Hematopoietic multipotent progenitor cell treated with erythropoietin and hydrocortisone succinate and interleukin-3 and kit ligand, for 4 days (in vitro differentiated cells): ENCODE results near the gene DDIT4.
A peak's percentile ranks its signal among the peaks of the same experiment; 100 is the strongest.
"Not testable (repeated sequence)": the region's sequence is repeated elsewhere in the genome, so short reads cannot be mapped to it uniquely, and the experiment has no call there.

Experiments used
- DNase-seq: peaks from one replicate; pipeline ENCODE4 v3.0.0-alpha.2; 2015

The DDIT4 gene

DNA sequence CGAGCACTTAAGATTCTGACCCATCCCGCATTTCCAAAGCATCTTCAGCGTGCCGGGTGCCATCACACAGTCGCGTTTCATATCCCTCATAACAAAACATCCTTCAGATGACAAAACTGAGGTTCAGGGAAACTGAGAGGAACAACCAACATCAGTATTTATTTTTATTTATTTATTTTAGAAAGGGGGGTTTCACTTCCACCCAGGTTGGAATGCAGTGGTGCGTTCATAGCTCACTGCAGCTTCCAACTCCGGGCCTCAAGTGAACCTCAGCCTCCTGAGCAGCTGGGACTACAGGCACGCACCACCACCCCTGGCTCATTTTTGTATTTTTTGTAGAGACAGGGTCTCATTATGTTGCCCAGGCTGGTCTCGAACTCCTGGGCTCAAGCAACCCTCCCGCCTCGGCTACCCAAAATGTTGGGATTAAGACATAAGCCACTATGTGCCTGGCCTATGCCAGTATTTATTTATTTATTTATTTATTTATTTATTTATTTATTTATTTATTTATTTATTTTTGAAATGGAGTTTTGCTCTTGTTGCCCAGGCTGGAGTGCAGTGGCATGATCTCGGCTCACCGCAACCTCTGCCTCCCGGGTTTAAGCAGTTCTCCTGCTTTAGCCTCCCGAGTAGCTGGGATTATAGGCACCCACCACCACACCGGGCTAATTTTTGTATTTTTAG lies 24.4 kb upstream of the DDIT4 start:
- DNase-seq: not testable (repeated sequence)

DNA sequence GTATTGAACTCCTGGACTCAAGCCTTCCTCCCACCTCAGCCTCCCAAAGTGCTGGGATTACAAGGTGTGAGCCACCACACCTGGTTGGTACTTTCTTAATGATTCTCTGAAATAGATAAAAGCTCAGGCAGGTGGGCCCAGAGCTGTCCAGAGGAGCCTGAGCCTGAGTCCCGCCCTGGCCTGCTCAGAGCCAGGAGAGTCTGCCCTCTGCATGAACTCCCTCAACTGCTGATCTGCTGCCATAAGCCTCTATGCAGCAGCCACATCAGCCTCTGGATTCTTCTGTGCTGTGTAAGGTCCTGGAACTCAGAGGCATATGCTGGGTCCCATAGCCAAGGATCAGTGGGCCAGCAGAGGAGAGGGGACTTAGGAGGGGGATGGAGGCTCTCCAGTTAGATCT lies 23.1 kb upstream of the DDIT4 start:
- DNase-seq: no peak

DNA sequence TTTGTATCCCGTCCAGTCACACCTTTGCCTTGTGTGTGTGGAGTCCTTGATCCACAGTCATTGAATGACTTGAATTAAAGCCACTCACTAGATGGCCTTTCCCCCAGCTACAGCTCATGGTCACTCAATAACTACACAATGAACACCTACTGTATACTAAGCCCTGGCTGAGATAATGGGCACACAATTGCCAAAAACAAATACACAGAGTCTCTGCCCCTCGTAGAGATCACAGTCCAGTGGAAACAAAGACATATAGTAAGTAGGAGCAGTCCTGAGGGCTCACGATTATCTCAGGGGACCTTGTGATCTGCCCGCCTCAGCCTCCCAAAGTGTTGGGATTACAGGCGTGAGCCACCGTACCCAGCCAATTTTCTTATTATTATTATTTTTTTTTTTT lies 22.1 kb upstream of the DDIT4 start:
- no peak for DNase-seq

DNA sequence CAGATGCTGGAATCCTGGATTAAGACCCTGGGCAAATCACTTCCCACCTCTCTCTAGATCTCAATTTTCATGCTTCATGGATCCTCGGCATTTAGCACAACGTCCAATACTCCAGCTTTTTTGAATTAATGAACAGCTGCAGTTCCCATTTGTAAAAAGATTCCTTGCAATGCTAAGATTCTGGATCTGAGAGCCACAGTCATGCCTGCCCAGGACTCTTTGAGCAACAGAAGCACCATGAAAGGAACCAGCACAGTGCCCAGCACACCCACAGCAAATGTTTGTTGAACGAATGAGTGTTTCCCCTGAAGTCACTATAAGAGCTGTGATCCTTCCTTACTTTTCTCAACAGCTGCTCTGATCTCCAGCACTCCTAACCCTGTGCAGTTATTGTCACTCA lies 20.8 kb upstream of the DDIT4 start:
- DNase-seq: no peak

DNA sequence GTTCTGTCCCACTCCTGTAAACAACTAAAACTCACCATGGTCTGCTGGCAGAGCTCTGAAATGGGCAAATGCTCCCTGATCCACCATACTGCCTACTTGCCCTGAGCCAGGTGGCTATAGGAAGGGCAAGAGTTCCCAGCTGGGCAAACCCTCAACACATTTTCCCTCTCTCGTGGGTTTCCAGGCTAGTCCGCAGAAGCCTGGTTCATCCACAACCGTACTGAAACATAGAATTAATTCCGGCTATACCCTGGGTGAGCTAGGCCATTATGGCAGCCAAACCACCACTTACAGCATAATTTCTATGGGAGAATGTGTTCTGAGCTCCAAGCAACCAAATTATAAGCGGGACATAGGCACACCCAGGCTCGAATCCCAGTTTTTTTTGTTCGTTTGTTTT lies 20.1 kb upstream of the DDIT4 start:
- DNase-seq: no peak

DNA sequence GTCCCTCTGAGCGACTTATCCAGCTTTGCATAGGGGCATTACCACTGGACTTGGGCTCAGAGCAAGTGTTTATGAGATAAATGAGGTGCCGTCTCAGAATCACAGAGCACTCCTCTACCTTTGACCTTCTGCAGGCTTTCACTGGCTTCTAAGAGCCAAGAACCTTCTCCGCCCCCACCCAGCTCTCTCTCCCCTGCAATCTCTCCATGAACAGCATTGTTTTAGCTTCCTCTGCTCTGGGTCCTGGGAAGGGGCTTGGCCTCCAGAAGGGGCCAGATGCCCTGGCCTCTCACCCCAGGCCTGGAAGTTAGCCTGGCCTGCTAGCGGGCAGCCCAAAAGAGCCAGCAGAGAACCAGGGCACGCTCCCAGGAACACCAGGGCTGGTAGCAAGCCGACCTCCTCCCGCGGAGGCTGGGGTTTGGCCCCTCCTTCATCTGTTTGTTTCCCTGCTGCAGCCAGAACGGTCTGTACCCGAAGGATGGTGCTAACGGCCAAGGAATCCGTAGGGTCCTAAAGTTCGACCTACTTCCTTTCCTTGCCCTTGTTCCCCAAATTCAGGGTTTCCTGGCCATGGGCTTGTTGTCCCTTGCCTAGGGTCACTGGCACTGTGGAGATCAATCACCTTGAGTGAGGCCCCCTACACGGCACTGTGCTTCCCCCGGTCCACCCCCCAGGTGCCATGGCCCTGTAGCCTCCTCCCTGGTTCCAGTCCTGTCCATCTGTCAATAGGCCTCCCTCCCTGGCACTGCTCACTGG lies 18.7 kb upstream of the DDIT4 start:
- peak; percentile 93 for DNase-seq

DNA sequence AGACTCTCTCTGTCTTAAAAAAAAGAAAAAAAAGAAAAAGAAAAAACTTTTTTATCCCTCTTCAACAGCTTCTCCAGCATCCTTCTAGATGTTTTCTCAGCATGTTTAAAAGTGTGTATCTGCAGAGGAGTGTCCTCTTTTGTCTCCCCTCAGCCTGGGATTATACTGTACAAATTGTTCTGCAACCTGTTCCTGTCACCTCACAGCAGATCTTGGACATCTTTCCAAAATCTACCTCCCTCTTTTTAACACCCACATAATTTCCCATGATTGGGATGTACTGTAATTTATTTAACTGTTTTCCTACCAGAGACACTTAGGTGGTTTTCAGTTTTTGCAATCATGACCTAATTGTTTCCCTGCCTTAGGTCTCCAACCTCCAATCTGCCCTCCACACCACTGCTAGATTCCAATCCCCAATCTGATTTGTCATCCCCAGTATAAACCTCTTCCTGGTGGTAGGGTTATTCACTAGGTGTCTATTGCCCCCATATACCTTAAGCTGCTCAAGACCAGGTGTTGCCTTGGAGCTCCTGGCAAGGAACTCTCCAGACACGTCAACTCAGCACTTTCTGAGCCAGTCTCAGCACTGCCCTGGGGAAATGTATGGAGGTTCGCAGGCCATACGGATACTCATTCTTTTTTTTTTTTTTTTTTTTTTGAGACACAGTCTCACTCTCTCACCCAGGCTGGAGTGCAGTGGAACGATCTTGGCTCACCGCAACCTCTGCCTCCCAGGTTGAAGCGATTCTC lies 17.6 kb upstream of the DDIT4 start:
- no peak for DNase-seq

DNA sequence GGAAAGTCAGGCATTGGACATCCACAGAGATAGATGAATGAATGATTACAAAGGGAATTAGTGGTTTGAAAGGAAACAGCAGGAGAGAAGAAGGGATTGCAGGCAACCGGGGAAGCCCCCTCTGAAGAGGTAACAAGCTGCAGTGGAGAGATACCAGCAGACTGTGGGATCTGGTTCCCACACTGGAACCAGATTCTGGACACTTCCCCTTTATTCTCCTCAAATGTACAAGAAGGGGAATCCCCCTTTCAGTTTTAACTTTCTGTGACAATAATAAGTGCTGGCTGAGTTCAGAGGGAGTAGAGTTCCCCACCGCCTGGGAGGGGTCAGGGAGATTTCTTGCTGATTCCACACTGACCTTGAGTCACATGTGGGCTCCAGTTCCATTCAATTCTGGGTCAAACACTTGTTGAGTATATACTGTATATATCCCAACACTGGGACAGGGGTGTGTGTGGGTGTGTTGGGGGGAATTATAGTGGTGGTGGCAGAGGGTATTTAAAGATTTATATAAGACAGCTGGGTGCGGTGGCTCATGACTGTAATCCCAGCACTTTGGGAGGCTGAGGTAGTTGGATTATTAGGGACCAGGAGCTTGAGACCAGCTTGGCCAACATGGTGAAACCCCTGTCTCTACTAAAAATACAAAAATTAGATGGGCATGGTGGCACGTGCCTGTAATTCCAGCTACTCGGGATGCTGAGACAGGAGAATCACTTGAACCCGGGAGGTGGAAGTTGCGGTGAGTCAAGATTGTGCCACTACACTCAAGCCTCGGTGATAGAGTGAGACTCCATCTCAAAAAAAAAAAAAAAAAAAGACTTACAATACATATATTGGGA lies 16.5 kb upstream of the DDIT4 start:
- DNase-seq: peak; percentile 95

DNA sequence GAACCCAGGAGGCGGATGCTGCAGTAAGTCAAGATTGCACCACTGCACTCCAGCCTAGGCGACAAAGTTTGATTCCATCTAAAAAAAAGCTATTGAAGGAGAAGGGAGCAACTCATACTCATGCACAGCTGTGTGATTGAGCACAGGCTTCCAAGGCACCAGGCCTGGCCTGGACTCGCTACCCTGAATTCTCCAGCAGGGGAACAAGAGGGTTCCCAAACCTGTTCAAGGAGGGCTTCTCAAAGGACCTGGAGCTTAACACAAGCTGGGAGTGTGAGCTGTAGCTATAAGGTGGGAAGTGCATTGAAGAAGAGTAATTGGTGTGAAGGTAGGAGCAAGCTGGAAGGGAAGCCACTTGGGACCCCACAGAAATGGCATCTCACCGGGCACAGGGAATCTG lies 15.1 kb upstream of the DDIT4 start:
- DNase-seq: no peak

DNA sequence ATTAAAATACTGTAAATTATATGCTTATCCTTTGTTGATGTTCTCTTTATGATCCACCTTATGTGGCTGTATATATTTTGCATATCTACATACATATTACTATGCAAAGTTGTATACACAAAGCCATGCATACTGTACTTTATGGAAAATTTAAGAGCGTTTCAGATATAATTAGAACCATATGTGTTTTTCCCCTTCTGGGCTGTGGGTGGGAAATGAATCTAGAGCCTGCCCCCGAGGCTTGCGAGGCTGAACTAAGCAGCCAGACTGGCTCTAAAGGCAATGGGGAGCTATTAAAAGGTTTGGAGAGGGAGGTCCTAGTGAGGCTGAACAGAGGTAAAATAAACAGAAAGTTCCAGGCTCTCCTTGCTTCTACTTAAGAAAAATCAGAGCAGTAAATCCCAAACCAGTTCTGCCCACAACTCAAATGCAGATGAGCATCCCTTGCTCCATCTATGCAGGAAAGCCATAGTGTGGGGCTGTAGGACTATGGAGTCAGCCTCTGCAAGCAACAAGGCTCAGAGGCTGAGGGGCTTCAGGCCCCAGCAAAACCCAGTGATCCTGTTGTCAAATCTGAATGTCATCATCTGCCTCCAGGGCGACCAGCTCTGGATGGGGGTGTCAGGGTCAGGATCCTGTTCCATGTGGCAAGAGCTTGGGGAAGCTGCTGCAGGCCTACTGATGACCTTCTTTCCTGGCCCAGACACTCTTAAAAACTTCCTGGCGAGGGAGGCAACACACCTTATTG lies 14.1 kb upstream of the DDIT4 start:
- DNase-seq: no peak

DNA sequence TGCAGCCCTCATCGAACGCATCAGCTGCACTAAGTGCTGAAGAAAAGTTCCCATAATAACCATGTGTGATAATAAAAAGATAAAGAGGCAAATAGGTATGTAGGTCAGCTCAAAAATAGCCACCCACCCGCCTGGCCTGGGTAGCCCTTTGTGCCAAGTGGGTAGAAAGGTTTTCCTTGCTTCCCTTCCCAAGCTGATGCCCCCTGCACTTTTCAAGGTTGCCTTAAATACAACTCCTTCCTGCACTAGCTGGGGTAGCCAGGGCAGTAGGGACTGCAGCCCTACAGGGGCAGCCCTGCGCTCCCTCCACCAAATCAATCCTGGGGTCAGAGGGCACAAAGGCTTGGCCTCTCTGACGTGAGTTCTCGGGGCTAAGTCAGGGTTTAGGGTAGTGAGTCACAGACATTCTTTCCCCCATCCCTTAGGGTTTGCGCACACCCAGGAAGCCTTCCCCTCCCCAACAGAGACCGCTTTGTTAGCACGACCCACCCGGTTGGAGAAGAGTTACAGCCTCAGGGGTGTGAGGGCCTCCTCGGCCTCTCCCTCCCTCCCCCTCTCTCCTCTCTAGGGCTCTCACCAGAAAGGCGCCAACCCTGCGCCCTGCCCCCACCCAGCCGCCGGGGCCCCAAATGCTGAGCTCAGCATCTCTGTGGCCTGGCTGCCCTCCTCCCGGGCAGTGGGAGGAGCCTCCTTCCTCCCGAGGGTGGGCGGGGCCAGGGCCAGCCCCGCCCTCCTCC lies 13.3 kb upstream of the DDIT4 start:
- peak; percentile 90 for DNase-seq

DNA sequence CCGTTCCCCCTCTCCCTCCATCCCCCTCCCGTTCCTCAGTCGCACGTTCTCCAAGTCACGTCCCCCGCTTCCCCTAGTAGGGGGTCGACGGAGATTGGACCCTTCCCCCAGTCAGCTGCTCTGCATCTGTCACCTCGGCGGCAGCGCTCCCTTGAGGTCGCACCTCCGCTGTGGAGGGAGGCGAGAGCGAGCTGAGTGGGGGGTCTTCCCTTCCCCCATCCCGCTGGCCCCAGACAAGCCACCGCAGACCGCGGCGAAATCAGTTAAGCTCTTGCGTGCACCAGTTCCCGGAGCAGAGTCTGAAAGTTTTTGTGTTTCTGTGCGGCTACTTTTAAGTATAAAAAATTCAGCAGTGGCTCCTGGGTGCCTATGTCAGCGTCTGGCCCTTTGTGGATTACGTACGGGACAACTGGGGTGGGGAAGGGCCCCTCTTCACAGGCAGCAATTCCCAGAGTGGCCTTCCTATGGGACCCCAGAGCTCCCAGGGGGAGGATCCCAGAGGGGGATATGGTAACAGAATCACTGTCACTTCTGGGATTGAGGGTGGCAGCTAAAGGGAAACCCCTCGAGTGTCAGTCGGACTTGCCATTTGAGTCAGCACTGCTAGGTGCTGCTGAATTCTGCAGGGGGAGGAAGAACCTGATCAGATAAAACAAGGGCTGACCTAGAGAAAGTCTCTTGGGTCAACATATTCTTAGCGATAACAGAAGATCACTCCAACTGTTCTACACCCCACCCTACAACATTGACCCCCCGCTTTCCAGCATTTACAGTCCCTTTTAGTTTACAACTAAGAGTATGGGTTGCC lies 12.5 kb upstream of the DDIT4 start:
- peak; percentile 87 for DNase-seq

DNA sequence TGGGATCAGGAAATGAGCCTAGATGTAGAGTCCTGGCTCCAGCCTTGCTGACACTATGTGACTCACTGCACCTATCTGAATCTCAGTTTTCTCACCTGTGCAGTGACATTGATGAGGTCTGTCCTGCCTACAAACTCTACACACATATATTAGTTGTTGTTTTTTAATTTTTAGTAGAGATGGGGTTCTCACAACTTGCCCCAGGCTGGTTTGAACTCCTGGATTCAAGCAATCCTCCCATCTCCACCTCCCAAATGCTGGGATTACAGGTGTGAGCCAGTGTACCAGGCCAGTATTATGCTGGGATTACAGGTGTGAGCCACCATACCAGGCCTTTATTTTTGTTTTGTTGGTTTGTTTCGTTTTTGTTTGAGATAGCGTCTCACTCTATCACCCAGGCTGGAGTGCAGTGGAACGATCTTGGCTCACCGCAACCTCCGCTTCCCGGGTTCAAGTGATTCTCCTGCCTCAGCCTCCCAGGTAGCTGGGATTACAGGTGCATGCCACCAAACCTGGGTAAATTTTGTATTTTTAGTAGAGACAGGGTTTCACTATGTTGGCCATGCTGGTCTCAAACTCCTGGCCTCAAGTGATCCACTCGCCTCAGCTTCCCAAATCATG lies 11.8 kb upstream of the DDIT4 start:
- DNase-seq: no peak

DNA sequence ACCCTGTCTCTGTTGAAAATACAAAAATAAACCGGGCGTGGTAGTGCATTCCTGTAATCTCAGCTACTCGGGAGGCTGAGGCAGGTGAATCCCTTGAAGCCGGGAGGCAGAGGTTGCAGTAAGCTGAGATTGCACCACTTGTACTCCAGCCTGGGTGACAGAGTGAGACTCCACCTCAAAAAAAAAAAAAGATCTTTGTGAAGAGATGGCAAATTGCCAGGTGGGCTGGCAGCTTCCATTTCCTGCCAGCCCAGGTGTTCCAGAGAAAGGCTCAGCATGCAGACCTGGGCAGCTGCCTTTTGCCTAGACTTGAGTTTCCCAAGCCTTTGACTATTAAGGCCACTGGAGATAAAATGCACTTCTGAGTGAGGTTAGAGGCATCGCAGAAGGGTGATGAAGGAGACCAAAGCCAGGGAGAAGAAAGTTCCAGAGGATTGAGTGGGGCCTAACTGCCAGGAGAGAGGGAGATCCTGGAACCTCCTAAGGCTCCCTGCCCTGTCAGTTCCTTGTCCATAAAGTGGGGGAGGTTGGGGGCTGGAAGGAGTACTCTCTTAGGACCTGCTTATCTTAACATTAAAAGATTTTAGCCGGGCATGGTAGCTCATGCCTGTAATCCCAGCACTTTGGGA lies 10.0 kb upstream of the DDIT4 start:
- peak; percentile 47 for DNase-seq

DNA sequence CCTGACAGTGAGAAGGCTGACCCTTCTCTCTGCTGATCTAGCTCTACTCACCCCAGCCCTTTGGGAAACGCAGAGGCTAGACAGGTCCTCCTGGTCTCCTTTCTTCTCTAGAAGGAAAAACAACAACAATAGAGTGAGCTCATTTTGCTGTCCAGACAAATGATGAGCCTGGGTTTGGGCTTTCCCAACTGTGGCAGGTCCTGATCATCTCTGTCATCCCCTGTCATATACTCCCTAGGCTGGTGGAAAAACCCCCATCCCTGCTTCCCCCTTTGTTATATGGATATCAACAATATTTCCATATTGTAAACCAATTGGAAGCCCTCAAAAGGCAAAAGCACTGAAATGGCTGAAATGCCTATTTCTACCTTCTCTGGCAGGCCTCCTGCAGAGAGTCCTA lies 9.2 kb upstream of the DDIT4 start:
- no peak for DNase-seq

DNA sequence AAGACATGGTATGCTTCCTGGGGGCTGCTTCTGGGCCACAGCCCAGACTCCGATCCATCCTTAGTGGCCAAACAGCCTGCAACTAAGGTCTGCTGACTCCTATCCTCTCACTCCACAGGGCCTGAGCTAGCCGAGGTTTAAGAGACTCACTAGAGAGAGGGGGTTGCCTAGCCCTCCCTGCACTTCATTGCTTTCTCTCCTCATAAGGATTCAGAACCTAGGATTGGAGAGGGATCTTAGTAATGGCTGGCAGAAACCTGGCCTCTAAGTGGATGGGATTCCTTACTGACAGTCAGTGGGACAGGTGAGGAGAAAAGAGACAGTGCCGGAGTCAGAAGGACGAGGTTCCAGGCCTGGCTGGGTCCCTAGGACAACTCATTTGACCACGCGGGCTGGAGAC lies 8.2 kb upstream of the DDIT4 start:
- no peak for DNase-seq

DNA sequence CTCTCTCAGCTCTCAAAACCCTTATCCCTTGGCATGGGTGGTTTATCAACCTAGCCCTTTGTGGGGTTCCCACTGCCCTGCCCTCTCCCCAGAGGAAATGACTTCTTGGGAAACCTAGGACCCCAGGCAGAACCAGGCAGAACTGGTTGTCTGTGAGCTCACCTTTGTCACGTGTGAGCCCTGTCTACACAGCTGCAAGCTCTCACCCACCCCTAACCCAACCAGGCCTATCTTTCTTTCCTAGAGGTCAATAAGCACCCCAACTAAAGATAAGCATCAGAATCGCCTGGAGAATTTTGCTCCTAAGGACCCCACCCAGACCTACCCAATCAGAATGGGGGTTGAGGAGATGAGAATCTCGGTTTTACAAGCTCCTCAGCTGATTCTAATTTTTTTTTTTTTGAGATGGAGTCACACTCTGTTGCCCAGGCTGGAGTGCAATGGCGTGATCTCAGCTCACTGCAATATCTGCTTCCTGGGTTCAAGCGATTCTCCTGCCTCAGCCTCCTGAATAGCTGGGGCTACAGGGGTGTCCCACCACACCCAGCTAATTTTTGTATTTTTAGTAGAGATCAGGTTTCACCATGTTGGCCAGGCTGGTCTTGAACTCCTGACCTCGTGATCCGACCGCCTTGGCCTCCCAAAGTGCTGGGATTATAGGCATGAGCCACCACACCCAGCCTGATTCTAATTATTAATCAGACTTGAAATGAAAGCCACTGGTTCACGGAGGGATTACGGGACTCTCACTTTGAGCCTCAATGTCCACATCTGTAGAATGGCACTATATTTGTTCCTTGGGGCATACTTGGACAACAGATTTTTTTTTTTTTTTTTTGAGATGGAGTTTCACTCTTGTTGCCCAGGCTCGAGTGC lies 7.5 kb upstream of the DDIT4 start:
- DNase-seq: no peak

DNA sequence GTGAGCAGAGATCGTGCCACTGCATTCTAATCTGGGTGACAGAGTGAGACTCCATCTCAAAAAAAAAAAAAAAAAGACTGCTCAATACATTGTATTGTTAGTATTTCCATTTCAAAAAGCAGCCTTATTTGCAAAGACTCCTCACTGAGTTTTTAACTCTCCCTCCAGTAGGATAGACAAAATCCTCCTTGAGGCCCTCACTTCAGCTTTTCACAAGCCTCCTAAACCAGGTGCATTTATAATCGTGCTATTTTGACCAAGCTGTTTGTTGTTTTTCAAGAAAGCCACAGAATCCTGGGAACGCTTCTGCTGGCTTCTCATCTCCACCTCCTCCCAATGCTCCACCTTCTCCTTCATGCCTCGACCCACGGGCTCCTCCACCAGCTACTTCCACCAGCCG lies 6.3 kb upstream of the DDIT4 start:
- DNase-seq: no peak
